GM19324 (cell line): Measurements from ENCODE around the gene CMTM1.

ENCODE experiments used
- ATAC-seq: cut with Tn5 transposase; IDR thresholded peaks from one replicate; pipeline ENCODE4 v1.9.1; 2021; ENCODE audit warnings: mild to moderate bottlenecking, moderate library complexity; ENCODE audit not compliant: unreplicated experiment, low FRiP score

CMTM1 gene

DNA sequence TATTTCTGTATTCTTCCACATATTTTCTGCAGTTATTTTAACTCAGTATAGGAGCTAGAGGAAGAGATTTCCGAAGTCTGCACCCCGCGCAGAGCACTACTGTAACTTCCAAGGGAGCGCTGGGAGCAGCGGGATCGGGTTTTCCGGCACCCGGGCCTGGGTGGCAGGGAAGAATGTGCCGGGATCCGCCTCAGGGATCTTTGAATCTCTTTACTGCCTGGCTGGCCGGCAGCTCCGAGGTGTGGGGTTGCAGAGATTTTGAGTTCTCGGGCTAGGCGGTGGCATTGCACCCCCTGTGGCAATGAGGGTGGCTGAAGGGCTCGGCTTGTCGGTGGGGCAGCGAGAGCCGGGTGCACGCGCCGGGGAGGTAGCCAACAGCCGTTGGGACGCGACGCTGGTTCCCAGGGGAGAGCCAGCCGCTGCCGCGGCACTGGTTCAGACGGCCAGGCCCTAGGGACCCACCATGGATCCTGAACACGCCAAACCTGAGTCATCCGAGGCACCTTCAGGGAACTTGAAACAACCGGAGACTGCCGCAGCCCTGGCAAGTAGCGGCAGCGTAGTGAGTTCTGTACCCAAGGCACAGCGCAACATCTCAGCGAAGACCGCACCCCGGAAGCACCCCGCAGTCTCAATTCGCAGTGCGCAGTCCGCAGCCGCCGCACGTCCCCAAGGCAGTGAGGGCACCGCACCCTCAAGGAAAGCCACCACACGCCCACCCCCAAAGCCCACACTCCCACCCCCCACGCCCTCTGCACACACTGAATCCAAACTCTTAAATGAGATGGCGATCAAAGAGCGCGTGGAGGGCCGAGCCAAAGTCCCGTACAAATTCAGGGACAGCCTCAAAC lies at the start of gene CMTM1:
Gene CMTM1, plus strand, starts transcription at position 389 of the 851 bp plus-strand sequence. Its CDS starts 75 bp downstream, at position 464.
- ATAC-seq = no peak

DNA sequence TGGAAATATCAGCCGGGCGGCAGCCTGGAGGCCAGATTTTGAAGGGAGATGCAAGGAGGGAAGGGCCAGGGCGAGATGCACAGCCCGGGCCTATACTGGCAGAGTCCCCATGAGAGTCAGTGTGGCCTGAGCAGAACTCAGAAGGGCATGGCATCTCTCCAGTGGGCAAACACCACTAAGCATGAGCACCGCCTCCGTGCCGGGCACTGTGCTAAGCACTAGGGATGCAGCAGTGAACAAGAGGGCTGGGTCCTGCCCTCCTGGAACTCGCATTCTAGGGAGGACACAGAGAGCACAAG lies 49.8 kb upstream of the CMTM1 start:
- ATAC-seq = no peak

- peak; percentile 96 for ATAC-seq
Measured at GRCh38 chr16:66516808-66517585, 49.2 kb upstream of the CMTM1 start.

DNA sequence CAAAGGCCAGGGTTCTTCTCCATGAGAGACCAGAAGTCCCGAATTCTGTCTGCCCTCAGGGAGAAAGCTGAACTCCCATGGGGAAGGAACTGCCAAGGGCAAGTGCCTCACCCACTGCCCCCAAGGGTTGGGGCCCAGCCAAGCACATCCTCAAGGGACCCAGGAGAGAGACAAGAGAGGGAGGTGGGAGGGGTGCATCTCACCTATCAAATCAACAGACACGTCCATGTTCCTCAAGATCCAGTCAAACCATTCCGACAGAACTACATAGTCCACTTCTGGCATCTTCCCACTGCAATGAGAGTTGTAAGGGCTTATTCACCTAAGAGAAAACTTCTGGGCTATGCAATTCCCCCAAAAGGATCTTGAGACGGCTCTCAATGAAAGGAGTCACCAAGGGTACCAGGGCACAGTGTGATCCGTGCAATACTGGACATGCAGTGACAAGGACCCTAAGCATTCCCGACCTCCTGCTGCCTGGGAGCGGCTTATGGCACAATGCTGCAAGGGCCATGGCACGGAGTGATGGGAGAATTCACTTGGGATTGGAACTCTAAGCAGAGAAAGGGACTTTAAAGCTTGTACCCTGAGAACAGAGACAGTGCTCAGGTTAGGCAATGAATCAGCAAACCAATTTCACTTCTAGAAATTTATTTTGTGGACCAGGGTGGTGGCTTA lies 48.5 kb upstream of the CMTM1 start:
- ATAC-seq = no peak

DNA sequence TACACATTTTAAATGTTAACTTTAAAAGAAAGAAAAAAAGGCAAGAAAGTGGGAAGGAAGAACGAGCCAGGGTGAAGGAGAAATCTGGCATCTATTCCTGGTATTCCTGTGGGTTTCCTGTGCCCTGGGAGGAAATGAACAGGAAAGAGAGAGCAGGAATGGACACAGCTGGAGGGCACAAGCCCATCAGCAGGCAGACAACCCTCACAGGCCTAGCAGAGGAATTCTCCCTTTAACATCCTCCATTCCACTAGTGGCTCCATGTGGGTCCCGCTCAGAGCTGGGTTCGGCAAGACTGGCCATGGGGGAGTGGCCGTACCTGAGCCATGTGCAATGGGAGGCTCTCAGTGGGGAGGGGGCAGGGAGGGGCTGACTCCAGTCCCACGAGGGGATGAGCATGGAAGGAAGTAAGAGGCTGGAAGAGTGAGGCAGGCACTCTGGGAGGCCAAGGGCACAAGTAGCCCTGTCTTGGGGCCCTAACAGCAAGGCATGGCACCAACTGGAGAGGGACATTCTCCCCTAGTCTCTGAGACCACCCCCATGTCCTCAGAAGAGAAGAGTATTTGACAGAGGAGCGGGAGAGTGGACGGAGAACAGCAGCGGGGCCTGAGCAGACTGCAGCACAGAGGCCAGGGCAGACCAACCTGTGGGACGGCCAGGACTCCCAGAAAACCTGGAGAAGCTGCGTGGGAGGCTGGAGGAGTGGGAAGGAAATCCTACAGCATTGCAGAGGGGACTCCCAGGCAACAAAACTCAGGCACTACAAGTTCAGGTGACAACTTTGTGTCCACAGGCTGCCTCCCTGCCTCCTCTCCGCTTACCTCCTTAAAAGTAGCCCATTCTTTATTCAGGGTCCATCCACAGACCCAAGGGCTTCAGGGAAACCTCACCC lies 46.5 kb upstream of the CMTM1 start:
- no peak for ATAC-seq

DNA sequence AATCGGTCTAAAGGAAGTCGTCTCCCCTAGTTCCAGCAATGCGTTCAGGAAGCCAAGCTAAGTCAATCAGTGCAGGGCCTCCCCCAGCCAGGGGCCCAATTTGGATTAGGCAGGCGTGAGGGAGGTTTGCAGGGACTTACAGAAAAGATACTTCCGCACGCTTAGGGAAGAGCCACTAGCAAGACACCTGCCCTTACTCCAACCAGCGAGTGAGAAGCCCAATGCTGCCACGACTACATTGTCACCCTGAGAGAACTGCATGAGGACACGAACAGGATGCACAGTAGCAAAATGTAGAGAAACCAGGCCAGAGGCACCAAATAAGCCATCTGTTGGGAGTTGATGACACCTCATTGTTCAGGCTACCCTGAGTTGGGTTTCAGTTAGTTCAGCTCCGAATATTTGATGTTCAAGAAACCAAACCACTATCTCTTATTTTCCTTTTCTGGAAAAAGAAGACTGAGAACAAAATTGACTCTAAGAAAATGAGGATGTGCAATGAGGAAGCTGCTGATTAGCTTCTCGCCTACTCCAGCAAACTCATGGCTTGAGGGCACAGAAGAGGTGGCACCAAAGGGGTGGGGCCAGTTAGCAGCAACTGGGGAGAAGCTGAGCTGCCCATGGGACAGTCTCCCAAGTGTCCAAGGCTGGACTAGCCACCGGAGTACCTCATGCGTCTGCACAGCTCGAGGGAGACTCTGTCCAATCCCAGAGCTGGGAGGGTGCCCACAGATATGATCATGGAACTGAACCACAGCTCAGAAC lies 45.7 kb upstream of the CMTM1 start:
- ATAC-seq = no peak

DNA sequence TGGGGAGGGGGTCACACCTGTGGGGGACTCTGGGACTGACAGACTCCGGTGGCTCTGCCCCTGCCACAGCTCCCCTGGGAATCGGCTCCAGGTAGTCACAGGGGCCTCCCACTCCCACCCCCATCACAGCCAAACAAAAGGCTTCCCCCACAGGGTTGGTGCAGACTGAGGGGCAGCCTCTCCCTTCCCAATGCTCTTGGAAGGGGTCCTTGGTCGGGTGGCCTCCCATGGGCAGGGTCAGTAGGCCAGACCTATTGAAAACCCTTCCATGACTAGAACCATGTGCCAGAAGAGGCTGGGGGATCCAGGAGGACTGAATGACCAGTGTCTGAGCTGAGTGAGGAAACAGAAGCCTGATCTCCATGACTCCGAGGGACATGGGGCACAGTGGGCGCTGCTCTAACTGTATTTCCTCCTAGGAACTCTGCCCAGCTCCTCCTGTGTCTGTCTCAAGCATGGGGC lies 45.0 kb upstream of the CMTM1 start:
- no peak for ATAC-seq

DNA sequence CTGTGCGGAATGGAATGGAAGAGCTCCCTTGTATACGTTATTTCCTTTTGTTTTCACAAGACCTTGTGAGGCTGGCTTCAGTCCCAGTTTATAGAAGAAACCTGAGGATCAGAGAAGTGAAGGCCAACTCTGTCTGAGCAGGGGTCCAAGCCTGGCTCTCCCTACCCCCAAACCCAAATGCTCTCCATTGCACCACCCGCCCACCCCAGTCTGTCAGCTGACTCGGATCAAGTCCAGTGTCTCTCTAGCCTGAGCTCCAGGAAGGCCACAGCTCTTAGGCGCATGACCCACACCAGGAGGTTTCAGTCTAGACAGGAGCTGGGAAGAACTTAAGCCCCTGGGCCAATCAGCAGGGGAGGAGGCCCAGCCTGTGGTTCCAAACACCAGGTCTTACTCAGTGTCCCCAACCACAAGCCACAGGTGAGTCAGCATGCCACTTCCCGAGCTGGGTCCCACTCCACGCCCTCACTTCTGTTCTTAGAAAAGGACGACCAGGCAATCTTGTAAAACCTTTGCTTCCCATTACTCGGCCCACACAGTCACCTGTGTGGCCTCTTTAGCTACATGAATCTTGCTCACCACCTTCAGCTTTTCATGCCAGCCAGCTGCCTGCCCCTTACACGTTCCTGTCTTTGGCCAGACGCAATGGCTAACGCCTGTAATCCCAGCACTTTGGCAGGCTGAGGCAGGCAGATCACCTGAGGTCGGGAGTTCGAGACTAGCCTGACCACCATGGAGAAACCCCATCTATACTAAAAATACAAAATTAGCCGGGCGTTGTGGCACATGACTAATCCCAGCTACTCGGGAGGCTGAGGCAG lies 44.1 kb upstream of the CMTM1 start:
- ATAC-seq = no peak

GRCh38 chr16:66522816-66523590 lies 43.2 kb upstream of the CMTM1 start:
- ATAC-seq = no peak

DNA sequence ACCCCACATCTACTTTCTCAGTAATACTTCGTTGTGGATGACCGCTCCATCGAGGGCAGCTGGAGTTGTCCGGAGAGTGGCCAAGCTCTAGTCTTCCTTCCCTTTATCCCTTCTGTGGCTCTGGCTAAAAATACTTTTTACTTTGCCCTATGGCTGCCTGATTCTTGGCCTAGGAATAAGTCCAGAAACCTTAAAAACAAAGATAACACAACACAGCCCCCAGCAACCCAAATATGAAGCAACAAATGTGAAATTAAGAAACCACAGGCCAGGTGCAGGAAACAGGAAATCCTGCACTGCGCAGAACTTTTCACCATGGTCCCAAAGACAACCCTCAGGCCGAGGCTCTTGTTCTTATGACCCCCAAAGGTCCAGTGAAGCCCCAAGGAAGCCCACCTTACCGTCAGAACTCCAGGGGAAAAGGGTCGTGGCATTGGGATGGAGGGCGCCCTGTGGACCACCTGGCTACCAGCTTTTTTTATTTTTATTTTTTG lies 42.3 kb upstream of the CMTM1 start:
- peak; percentile 57 for ATAC-seq

GRCh38 chr16:66524601-66525164 lies 41.6 kb upstream of the CMTM1 start:
- ATAC-seq = peak; percentile 69

DNA sequence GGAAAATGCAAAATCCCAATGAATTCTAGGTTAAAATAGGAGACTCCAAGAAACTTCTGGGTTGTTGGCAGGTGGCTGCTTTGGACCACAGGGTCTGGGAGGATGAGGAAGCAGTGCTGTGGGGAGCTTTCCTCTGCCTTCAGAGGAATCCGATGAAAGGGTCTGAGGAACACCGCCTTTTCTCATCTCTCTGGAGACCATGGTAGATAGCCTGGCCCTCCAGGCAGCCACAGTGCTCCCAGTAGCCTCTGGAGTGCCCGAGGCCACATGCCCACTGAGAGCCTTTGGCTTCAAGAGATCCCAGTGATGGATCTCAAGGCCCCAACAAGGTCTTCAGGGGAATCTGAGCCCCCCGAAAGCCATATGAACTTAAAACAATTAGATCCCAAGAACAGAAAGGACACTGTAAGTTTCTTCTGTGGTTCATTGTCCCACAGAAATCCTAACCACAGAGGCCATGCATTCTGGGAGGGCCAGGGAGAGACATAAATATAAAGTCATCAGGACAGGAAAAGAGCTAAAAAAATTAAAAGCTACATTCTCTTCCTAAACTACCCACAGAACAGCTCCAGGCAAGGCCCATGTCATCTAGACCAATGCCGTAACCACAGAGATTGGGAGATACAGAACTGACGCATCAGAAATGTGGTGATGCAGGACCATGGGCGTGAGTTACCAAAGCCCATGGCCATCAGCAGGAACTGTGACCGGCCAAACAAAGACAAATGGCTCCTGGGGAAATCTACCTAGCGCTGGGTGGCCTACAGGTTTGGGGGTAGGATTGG lies 40.7 kb upstream of the CMTM1 start:
- ATAC-seq = no peak

DNA sequence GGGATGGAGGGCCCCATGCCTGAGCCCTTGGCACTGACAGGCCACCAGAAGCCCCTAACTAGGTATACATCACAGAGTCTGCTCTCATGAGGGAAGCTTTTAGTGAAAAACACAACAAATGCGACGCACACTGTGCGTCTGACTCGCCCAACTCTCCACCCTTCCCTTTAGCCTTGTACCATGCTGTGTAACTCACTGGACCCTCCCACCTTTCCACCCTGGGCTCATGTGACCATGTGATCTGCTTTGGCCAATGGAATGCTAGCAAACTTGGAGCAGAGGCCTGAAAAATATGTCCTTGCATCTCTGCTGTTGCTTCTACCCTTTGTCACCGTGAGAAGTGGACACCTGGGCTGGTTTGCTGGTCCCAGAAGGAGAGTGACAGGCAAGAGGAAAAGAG lies 37.9 kb upstream of the CMTM1 start:
- no peak for ATAC-seq

GRCh38 chr16:66529475-66529874 lies 36.8 kb upstream of the CMTM1 start:
- ATAC-seq = no peak

GRCh38 chr16:66534376-66534799 lies 31.9 kb upstream of the CMTM1 start:
- ATAC-seq = no peak

DNA sequence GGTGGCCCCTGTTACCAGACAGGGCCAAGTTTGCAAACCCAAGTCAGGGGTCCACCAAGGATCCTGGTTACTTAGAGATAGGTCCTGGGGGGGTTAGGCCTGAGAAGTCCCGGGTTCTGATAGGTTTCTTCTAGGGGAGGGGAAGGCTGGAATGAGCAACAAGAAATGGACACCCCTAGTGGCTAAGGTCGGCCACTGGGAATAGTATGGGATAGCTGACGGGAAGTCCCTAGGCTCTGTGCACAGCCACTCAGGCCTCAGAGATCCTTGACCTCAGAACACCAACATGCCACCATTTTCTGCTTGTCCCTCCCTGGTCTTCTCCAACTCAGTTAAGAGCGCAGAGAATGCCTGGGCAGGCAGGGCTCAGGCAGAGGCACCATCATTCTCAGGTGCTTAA lies 29.7 kb upstream of the CMTM1 start:
- ATAC-seq = no peak

DNA sequence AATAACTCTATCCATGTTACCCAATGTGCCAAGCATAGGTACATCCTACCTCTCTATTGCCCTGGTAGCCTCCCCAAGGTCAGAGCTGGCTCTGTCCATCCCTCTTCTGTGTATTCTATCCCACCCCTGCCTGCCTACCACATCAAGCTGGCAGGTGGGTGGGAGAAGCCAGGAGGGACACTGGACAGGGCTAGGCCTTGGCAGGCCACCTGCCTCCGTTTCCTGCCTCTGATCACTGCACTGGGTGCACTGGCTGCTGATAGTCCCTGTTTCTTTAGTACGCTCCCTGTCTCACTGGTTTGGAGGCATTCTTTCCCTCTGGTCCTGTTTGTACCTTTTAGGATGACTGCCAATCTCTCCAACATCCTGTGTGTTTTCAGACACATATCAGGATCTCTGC lies 29.0 kb upstream of the CMTM1 start:
- no peak for ATAC-seq
